RWPE1 (cell line): Measurements from ENCODE around the gene GPC3.

Experiments
- CTCF ChIA-PET: fragments of 350-600 bp; sonication (Branson Sonifier 250); formaldehyde crosslinking; extraction: SDS; loops from one replicate; lab custom pipeline; 2021; lab: Yijun Ruan, JAX
- POLR2A ChIA-PET: fragments of 400-600 bp; formaldehyde crosslinking; extraction: SDS; loops from one replicate; lab custom pipeline; 2020; ENCODE audit warnings: antibody characterized with exemption; ENCODE audit not compliant: low non-redundant PET; lab: Yijun Ruan, JAX
- DNase-seq: peaks from one replicate; pipeline ENCODE4 v3.0.0; 2012; ENCODE audit warnings: low spot score
- H3K27ac ChIP-seq: fragments of 450-650 bp; 2 replicates; pipeline ENCODE4 v1.5.1; 2017
- CTCF ChIP-seq: fragments of 450-650 bp; conservative IDR thresholded peaks from 2 replicates; pipeline ENCODE4 v1.5.1; 2017; ENCODE audit warnings: low read depth, mild to moderate bottlenecking

Gene GPC3

GRCh38 chrX:133868682-133869081 is 116.7 kb downstream of the GPC3 start:
- no peak for DNase-seq
- H3K27ac ChIP-seq: no peak overlapping the region
- TF ChIP-seq CTCF: no peak
- ChIA-PET CTCF (interaction anchor here (0.7 kb wide), 1 partner anchor 41 kb away, joined by 3 read pairs; no protein-coding TSS in a partner anchor), POLR2A (no interaction called here)

GRCh38 chrX:133868250-133868649 is 117.1 kb downstream of the GPC3 start:
- no peak for TF ChIP-seq CTCF
- ChIA-PET POLR2A (no interaction called here), CTCF (interaction anchor here (0.7 kb wide), 1 partner anchor 40 kb away, joined by 3 read pairs; no protein-coding TSS in a partner anchor)
- no peak overlapping the region for H3K27ac ChIP-seq
- DNase-seq: no peak

- no peak for TF ChIP-seq CTCF
- no peak overlapping the region for H3K27ac ChIP-seq
- ChIA-PET CTCF (no interaction called here), POLR2A (no interaction called here)
- DNase-seq: no peak
Measured at GRCh38 chrX:133865761-133866471, 119.5 kb downstream of the GPC3 start.

- no peak for DNase-seq
- ChIA-PET POLR2A (no interaction called here), CTCF (no interaction called here)
- TF ChIP-seq CTCF: no peak
- no peak overlapping the region for H3K27ac ChIP-seq
Measured at GRCh38 chrX:133864236-133864635, 121.2 kb downstream of the GPC3 start.

- DNase-seq: no peak
- POLR2A ChIA-PET: no interaction called here
- no peak overlapping the region for H3K27ac ChIP-seq
- CTCF ChIA-PET: no interaction called here
- no peak for TF ChIP-seq CTCF
Measured at GRCh38 chrX:133859860-133860259, 125.5 kb downstream of the GPC3 start.

GRCh38 chrX:133859336-133859735 is 126.1 kb downstream of the GPC3 start:
- ChIA-PET CTCF (no interaction called here), POLR2A (no interaction called here)
- DNase-seq: peak; percentile 8
- TF ChIP-seq CTCF: no peak
- no peak overlapping the region for H3K27ac ChIP-seq
